C4-2B (cell line): ENCODE results near the gene KDM1A.

Experiments
- ZFX ChIP-seq: fragments of 450-650 bp; IDR thresholded peaks from 2 replicates; pipeline ENCODE4 v1.6.1; 2017
- TF ChIP-seq, protein P1 (sequence below): fragments of 450-650 bp; conservative IDR thresholded peaks from 2 replicates; pipeline ENCODE4 v1.5.1; 2017; ENCODE audit warnings: mild to moderate bottlenecking

DNA sequence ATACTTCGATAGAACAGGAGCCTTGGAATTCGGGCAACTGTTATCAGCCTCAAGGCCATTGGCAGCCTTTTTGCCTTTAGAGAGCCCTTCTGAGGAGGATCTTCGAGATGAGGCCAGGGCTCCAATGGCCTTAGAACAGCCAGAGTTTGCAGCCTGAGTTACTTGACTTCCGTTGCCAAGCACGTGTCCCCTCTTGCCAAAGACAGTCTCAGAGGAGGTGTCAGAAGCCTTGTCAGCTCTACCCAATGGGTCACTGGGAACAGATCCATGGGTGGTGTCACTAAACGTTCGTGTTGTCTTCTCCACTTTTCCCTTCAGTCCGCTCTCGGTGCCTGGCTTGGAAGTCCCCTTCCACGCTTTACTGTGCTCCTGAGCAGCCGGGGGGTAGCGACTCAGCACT, 73.2 kb downstream of the KDM1A start:
- TF ChIP-seq, protein P1, sequence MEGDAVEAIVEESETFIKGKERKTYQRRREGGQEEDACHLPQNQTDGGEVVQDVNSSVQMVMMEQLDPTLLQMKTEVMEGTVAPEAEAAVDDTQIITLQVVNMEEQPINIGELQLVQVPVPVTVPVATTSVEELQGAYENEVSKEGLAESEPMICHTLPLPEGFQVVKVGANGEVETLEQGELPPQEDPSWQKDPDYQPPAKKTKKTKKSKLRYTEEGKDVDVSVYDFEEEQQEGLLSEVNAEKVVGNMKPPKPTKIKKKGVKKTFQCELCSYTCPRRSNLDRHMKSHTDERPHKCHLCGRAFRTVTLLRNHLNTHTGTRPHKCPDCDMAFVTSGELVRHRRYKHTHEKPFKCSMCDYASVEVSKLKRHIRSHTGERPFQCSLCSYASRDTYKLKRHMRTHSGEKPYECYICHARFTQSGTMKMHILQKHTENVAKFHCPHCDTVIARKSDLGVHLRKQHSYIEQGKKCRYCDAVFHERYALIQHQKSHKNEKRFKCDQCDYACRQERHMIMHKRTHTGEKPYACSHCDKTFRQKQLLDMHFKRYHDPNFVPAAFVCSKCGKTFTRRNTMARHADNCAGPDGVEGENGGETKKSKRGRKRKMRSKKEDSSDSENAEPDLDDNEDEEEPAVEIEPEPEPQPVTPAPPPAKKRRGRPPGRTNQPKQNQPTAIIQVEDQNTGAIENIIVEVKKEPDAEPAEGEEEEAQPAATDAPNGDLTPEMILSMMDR, result no peak
- no peak for TF ChIP-seq ZFX
